Activated CD8-positive, alpha-beta memory T cell treated with anti-CD3 and anti-CD28 coated beads for 36 hours (primary cell): ENCODE measurements around the gene ZC3H7A. TPM values are rescaled to one million over a fixed set of nuclear protein-coding genes. Genes with fewer than 3 reads are reported as not detected.

Source experiments
- CTCF ChIA-PET: fragments of 350-600 bp; sonication (Branson Sonifier 250); formaldehyde crosslinking; loops from one replicate; lab custom pipeline; 2021; ENCODE audit warnings: antibody characterized with exemption; lab: Charles Lee
- POLR2A ChIA-PET: fragments of 350-600 bp; sonication (Branson Sonifier 250); formaldehyde crosslinking; loops from one replicate; lab custom pipeline; 2021; ENCODE audit warnings: antibody characterized with exemption; lab: Charles Lee
- total RNA-seq, 2 experiments: library from RNA; stranded (reverse); gene quantifications; one replicate each; pipeline ENCODE4 v1.2.3, GENCODE V29; 2021

The ZC3H7A gene
- total RNA-seq, 2 experiments from 2014 or later: 50.6 to 52.0 TPM

- POLR2A ChIA-PET: interaction anchor here (0.7 to 2.0 kb wide), 2 partner anchors 12 to 14 kb away, joined by 5 to 8 read pairs; partner anchors contain the start of gene ZC3H7A
- CTCF ChIA-PET: interaction anchor here (0.7 to 3.0 kb wide), 2 partner anchors 12 to 17 kb away, joined by 3 to 15 read pairs; partner anchors contain the start of gene ZC3H7A
Observed at GRCh38 chr16:11784980-11785599, 12.0 kb downstream of the ZC3H7A start.

- POLR2A ChIA-PET: interaction anchor here (1.3 to 2.0 kb wide), 3 partner anchors 11 to 42 kb away, joined by 3 to 8 read pairs (median 4); partner anchors contain the start of genes TXNDC11 and ZC3H7A
- CTCF ChIA-PET: interaction anchor here (3.0 kb wide), 1 partner anchor 13 kb away, joined by 15 read pairs; the partner anchor contains the start of gene ZC3H7A
Observed at GRCh38 chr16:11784381-11784780, 12.7 kb downstream of the ZC3H7A start.

GRCh38 chr16:11784038-11784369 is 13.1 kb downstream of the ZC3H7A start:
- CTCF ChIA-PET: interaction anchor here (3.0 kb wide), 1 partner anchor 13 kb away, joined by 15 read pairs; the partner anchor contains the start of gene ZC3H7A
- POLR2A ChIA-PET: interaction anchor here (1.3 to 2.0 kb wide), 3 partner anchors 11 to 41 kb away, joined by 3 to 8 read pairs (median 4); partner anchors contain the start of genes TXNDC11 and ZC3H7A

GRCh38 chr16:11783319-11784037 is 13.6 kb downstream of the ZC3H7A start:
- CTCF ChIA-PET: interaction anchor here (1.0 to 3.0 kb wide), 3 partner anchors 8 to 820 kb away, joined by 3 to 15 read pairs (median 4); partner anchors contain the start of gene ZC3H7A
- POLR2A ChIA-PET: interaction anchor here (1.0 to 2.0 kb wide), 4 partner anchors 12 to 41 kb away, joined by 3 to 8 read pairs (median 6); partner anchors contain the start of genes TXNDC11 and ZC3H7A

- POLR2A ChIA-PET: interaction anchor here (0.7 kb wide), 1 partner anchor 129 kb away, joined by 8 read pairs; no protein-coding TSS in a partner anchor
- CTCF ChIA-PET: interaction anchor here (0.9 to 2.0 kb wide), 2 partner anchors 15 to 117 kb away, joined by 3 to 9 read pairs; partner anchors contain the start of gene ZC3H7A
Observed at GRCh38 chr16:11781773-11782172, 15.3 kb downstream of the ZC3H7A start.

GRCh38 chr16:11780991-11781680 is 15.9 kb downstream of the ZC3H7A start:
- ChIA-PET POLR2A (no interaction called here), CTCF (interaction anchor here (2.0 kb wide), 1 partner anchor 15 kb away, joined by 9 read pairs; the partner anchor contains the start of gene ZC3H7A)

- ChIA-PET CTCF (no interaction called here), POLR2A (no interaction called here)
Observed at GRCh38 chr16:11779074-11779473, 18.0 kb downstream of the ZC3H7A start.

- ChIA-PET CTCF (no interaction called here), POLR2A (no interaction called here)
Observed at GRCh38 chr16:11774065-11774626, 22.9 kb downstream of the ZC3H7A start.

- ChIA-PET CTCF (no interaction called here), POLR2A (no interaction called here)
Observed at GRCh38 chr16:11768849-11769248, 28.2 kb downstream of the ZC3H7A start.

- CTCF ChIA-PET: interaction anchor here (1.0 kb wide), 1 partner anchor 14 kb away, joined by 3 read pairs; no protein-coding TSS in a partner anchor
Observed at GRCh38 chr16:11762431-11762830, 34.6 kb downstream of the ZC3H7A start.

GRCh38 chr16:11759997-11760396 is 37.1 kb downstream of the ZC3H7A start:
- ChIA-PET CTCF (interaction anchor here (0.8 kb wide), 1 partner anchor 16 kb away, joined by 3 read pairs; no protein-coding TSS in a partner anchor), POLR2A (interaction anchor here (0.7 kb wide), 1 partner anchor 95 kb away, joined by 8 read pairs; no protein-coding TSS in a partner anchor)

More at GRCh38 chr16:11762431-11762830, 34.6 kb downstream of the ZC3H7A start:
- POLR2A ChIA-PET: no interaction called here

GRCh38 chr16:11759163-11759834 is 37.8 kb downstream of the ZC3H7A start:
- ChIA-PET CTCF (no interaction called here), POLR2A (interaction anchor here (0.7 kb wide), 1 partner anchor 96 kb away, joined by 8 read pairs; no protein-coding TSS in a partner anchor)

GRCh38 chr16:11757671-11758545 is 39.1 kb downstream of the ZC3H7A start:
- ChIA-PET CTCF (interaction anchor here (0.5 kb wide), 1 partner anchor 108 kb away, joined by 3 read pairs; no protein-coding TSS in a partner anchor), POLR2A (no interaction called here)

GRCh38 chr16:11756248-11756647 is 40.8 kb downstream of the ZC3H7A start:
- CTCF ChIA-PET: no interaction called here

GRCh38 chr16:11755022-11755760 is 41.9 kb downstream of the ZC3H7A start:
- ChIA-PET POLR2A (no interaction called here), CTCF (interaction anchor here (0.7 kb wide), 1 partner anchor 287 kb away, joined by 3 read pairs; no protein-coding TSS in a partner anchor)

More at GRCh38 chr16:11756248-11756647, 40.8 kb downstream of the ZC3H7A start:
- POLR2A ChIA-PET: no interaction called here

- POLR2A ChIA-PET: no interaction called here
Observed at GRCh38 chr16:11752856-11753255, 44.2 kb downstream of the ZC3H7A start.

More at GRCh38 chr16:11752856-11753255, 44.2 kb downstream of the ZC3H7A start:
- CTCF ChIA-PET: no interaction called here
